ENCODE data around the gene PODXL2.

- TF ChIP-seq CTCF (conservative IDR thresholded peaks at IDR 0.05) (no peak), ZFX (IDR thresholded peaks at IDR 0.05) (no peak)
Observed at GRCh38 chr3:127718245-127718915, 89.4 kb downstream of the PODXL2 start.

Data from C4-2B (cell line).